Coronary artery (tissue), 2 donors: ENCODE data around the gene KCNJ1.

ENCODE experiments used
- DNase-seq: peaks from one replicate; pipeline ENCODE4 v3.0.0-alpha.2; 2017; ENCODE audit warnings: low spot score
- H3K27ac ChIP-seq, 2 donors: fragments of 200-600 bp; sonication (generic); one replicate each; pipeline ENCODE4 v1.5.1; 2016 to 2019
- H3K4me3 ChIP-seq: fragments of 200-600 bp; sonication (generic); 2 replicates; pipeline ENCODE4 v1.5.1; 2016; ENCODE audit warnings: mild to moderate bottlenecking, moderate library complexity
- CTCF ChIP-seq: fragments of 200-600 bp; sonication (generic); IDR thresholded peaks from one replicate; pipeline ENCODE4 v1.5.1; 2019; ENCODE audit warnings: antibody characterized with exemption

Gene KCNJ1

GRCh38 chr11:128822130-128822529, 45.0 kb downstream of the KCNJ1 start:
- Histone ChIP-seq H3K4me3 (no peak overlapping the region), H3K27ac (no peak overlapping the region)
- no peak for DNase-seq
- no peak for TF ChIP-seq CTCF

GRCh38 chr11:128821556-128821955, 45.5 kb downstream of the KCNJ1 start:
- no peak overlapping the region for H3K4me3 ChIP-seq
- H3K27ac ChIP-seq, result no peak overlapping the region
- TF ChIP-seq CTCF, result no peak
- no peak for DNase-seq

DNA sequence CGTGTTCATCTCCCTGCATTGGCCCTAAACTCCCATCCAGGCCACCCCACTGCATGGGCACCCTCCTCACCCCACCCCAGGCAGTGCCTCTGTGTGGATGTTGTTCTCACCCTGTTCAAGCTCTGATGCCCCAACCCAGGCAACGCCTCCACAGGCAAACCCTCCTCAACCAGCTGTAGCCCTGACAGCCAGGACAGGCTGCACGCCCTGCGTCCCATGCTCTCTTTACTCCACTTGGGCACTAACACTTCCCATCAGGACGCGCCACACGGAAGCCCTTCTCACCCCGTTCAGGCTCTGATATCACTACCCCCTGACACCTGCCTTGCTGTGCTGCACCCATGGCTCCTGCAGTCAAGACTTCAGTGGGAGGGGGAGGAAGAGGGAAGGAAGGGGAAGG, 47.9 kb downstream of the KCNJ1 start:
- no peak overlapping the region for H3K27ac ChIP-seq
- no peak for DNase-seq
- no peak for TF ChIP-seq CTCF
- no peak overlapping the region for H3K4me3 ChIP-seq

GRCh38 chr11:128814856-128815705, 52.0 kb downstream of the KCNJ1 start:
- Histone ChIP-seq H3K27ac (no peak overlapping the region), H3K4me3 (no peak overlapping the region)
- no peak for DNase-seq
- TF ChIP-seq CTCF, result no peak

DNA sequence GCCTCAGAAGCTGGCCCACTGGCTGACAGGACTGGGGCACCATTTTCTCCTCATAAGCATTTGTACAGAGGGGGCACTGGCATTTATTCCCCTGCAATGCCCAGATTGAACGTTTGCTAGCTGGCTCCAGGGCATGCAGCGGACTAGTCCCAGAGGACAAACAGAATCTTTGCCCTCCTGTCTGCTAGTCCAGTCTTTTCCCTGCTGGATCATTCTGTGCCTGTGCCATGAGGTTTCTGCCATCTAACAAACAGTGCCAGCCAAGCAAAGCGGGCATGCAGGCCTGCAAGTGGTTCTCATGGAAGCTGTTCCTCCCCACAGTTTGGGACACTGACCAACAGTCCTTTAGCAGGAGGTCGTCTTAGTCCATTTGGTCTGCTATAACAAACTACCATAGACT, 53.4 kb downstream of the KCNJ1 start:
- no peak overlapping the region for H3K27ac ChIP-seq

GRCh38 chr11:128810784-128811514, 56.1 kb downstream of the KCNJ1 start:
- no peak for DNase-seq
- no peak overlapping the region for H3K4me3 ChIP-seq
- TF ChIP-seq CTCF, result no peak
- H3K27ac ChIP-seq, result no peak overlapping the region

More for the DNA sequence above, 53.4 kb downstream of the KCNJ1 start:
- TF ChIP-seq CTCF, result no peak
- no peak for DNase-seq
- no peak overlapping the region for H3K4me3 ChIP-seq

- no peak for TF ChIP-seq CTCF
- Histone ChIP-seq H3K27ac (no peak overlapping the region), H3K4me3 (no peak overlapping the region)
- DNase-seq, result no peak
Observed at GRCh38 chr11:128809128-128809527, 58.0 kb downstream of the KCNJ1 start.
